Activated gamma-delta T cell treated with anti-CD3 and anti-CD28 coated beads, Interleukin-2, amount 50 U/mL, for 16 hours (primary cell): ENCODE measurements around the gene CMKLR1.

Experiments used
- DNase-seq: peaks from one replicate; pipeline ENCODE4 v3.0.0-alpha.2; 2020; ENCODE audit warnings: low read depth

The CMKLR1 gene

DNA sequence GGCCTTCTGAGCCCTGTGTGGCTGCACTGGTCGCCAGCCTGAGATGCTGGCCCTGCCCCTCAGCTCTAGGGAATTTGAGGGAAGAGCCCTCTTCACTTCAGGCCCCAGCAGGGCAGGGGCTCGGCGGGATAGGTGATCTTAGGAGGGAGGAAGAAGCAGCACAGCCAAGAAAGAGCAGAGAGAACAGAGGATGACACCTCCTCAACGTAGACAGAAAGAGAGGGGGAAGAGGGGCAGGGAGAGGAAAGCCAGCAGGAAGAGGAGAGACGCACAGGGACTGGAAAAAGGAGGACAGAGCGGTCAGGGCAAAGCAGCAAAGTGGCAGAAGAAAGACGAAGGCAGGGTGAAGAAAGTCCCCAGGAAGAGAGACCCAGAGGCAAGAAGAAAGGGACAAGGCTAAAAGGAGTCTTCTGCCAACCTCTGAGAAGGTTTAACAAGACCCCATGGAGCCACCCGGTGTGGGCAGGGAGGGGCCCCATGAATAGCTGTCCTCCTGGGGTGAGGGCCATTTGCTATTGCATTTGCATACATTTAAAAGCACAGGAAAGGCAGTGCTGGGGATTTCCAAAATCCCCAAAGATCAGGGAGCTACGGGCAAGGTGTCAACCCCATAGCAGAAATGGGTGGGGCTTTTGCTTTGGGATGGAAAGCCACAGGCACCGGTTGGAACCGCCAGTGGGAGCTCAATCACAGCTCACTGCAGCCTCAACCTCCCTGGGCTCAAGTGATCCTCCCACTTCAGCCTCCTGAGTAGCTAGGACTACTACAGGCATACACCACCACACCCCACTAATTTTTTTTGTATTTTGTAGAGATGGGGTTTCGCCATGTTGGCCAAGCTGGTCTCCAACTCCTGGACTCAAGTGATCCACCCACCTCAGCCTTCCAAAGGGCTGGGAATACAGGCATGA lies 22.7 kb downstream of the CMKLR1 start:
- DNase-seq: no peak

GRCh38 chr12:108315486-108316105 lies 23.5 kb downstream of the CMKLR1 start:
- no peak for DNase-seq

GRCh38 chr12:108313606-108314351 lies 25.3 kb downstream of the CMKLR1 start:
- no peak for DNase-seq

DNA sequence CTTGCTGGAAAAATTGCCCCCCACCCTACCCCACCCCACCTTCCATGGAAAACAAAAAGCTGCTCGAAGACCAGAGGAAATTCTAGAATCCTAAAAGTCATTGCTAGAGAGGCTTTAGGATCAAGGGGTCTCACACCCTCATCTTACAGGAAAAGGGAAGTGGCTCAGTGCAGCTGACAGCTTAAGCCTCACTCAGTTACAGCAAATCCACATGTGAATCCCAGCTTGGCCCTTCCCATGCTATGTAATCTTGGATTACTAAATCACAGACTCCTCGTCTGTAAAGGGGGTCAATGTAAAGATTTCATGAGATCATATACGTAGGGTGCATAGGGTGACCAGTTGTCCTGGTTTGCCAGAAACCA lies 25.9 kb downstream of the CMKLR1 start:
- DNase-seq: no peak

DNA sequence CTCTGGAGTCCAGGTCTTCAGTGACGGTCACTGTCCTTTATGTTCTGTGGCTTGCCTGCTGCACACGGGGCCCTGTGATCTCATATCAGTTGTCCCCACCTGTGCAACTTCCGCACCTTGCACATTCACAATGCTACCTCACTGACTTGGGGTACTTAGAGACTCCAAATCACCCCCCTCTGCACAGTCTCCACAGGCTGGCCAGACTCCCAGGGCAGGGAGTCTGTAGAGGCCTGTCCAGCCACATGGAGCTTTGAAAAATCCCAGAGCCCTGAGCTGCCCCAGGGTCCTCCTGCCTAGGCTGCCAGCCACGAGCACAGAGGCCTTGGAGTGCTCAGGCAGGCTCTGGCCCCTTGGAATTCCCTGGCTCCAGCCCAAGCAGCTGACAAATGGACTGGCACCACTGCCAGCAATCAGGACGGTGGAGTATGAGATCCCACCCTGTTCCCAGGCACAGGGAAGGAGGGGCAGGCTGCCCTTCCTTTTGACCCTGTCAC lies 26.4 kb downstream of the CMKLR1 start:
- DNase-seq: no peak

DNA sequence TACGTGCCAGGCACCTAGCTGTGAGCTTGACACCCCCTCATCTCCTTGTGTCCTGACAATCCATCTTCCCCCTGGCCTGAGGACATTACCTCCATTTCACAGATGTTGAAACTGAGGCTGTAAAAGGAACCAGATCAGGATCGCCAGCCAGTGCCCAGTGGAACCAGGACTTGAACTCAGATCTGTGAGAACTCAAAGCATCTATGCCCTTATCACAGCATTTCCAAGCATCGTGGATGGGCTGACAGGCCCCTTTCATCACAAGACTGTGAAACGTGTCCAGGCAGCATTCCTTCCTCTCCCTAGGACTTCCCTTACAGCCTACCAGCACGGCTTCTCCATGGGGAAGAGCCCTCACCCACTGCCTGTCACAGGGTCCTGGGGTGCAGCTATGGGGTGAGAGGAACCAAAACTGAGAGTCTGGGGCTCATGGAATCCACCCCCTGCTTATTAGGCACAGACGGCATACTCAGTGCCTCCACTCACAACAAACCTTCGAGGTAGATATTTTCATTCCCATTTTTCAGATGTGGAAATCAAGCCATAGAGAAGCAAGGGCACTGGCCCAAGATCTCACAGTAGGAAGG lies 26.9 kb downstream of the CMKLR1 start:
- DNase-seq: no peak

GRCh38 chr12:108311605-108312004 lies 27.5 kb downstream of the CMKLR1 start:
- no peak for DNase-seq

DNA sequence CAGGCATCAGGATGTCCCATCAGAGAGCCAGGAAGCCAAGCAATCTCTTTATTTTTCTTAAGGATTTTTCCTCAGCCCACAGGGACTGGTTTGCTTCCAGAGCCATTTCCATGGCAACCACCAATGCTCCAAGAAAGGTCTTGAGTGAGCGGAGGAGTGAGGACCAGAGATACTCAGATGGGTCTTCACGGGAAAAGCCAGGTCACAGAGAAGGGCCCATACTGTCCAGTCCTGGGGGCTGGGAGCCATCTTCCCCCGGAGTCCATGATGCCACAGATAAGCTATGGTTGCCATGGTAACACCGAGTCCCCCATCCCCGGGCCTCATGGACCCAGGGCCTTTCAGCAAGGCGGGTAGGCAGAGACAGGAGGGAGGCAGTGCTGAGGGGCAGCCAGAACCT lies 28.6 kb downstream of the CMKLR1 start:
- DNase-seq: no peak

DNA sequence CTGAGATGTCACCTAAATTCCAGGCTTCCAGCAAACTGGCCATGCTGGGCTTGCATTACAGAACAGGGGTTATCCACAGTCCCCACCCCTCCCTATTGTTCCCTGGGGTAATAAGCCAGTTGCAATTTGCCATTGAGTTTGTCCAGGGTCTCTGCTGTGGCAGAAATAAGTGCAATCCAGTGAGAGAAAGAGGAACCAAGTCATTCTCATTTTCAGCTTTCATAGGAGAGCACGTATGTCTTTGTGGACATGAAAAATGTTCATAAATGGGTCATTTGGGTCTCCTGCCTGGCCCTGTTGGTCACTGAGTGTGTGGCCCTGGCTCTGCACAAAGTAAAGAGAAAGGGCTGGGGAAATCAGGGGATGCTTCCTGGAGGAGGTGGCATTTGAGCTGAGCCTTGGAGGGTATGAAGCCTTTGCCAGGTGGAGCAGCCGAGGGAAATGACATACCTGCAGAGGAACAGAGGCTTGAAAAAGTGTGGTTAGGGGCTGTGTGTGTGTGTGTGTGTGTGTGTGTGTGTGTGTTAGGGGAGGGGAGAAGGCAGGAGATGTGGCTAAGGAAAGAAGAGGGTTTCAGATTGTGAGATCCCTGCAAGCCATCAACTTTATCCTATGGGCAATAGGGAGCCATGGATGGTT lies 29.3 kb downstream of the CMKLR1 start:
- no peak for DNase-seq

DNA sequence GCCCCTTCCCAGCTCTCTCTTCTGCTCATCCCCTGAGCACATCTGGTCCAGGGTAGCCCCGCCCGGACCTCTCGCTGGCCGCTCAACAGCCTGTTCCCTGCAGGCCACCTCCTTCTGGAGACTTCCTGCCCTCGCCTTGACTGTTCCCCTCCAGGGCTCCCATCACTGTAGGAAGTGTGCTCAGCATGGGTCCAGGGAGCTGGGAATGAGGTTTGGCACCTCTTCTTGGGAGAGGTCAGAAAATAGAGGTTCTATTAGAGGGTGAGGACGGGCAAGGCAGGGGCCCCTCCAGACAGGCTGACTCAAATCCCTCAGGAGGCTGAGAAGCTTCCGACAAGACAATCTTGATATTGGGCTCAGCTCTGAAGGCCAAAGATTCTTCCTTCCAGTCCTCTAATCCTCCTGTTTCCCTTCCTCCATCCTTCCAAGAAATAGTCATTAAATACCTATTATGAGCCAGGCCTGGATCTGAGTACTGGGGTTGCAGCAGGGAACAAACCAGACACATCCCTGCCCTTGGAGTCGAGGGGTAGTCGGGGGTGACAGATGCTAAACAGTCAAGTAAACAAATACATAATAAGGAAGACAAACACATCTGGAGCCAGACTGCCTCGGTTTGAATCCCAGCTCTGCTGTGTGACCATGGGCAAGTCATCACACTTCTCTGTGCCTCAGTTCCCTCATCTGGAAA lies 30.6 kb downstream of the CMKLR1 start:
- no peak for DNase-seq

GRCh38 chr12:108307006-108307405 lies 32.1 kb downstream of the CMKLR1 start:
- DNase-seq: no peak

- no peak for DNase-seq
Observed at GRCh38 chr12:108306506-108306905, 32.6 kb downstream of the CMKLR1 start.

DNA sequence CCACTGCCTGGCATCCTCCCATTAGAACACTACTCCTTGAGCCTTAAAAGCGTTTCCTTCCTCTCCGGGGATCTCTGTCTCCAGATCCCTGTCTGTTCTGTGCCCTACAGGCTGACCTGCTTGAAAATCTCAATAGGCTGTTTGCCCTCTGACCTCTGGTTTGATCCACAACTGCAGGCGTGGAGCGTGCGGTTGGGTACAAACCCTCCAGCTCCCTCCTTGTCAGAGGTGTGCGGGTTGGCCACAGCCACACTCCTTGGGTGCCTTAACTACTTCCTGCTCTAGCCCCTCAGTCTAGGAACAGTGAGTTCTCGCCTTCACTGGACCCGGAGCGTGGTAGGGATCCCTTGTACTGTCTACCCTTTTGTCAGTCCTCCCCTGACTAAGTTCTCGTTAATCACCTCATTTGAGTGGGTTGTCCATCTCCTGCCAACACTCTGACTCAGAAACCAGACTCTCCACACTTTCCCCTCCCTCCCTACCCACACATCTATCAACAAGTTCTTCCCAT lies 33.1 kb downstream of the CMKLR1 start:
- no peak for DNase-seq

- no peak for DNase-seq
Observed at GRCh38 chr12:108305520-108305919, 33.6 kb downstream of the CMKLR1 start.

DNA sequence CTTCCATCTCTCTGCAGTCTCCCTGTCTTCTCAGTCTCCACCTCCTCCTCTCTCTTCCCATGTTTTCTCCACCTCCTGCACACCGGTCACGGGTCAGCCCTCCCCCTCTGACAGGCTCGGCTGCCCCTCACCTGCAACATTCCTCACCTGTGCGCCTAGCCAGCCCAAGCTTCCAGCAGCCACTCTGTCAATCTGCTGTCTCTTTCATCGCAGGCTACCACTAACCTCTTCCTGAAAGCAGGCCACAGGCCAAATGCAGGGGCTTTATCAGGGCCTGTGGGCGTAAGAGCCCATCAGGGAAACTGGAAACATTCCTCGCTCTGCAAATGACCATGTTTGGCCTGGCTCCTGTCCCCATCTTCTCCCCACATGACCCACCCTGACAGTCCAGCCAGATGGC lies 34.5 kb downstream of the CMKLR1 start:
- DNase-seq: no peak

DNA sequence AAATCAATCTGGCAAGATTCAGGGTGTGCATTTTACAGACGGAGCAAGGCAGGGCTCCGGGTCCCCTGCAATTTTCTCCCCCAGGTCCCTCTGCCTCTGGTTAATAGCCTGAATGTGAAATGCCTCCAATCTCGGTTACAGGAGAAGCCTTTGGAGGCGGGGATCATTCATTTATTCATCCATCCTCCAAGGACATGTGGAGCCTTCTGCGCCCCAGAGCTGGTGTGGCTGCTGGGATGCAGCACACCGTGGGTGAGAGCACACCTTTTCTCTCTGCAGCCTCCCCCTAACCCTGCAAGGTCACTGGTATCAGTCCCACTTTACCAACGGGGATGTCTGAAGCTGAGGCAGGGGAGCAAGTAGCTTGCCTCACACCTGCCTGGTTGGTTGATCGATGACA lies 35.4 kb downstream of the CMKLR1 start:
- no peak for DNase-seq

DNA sequence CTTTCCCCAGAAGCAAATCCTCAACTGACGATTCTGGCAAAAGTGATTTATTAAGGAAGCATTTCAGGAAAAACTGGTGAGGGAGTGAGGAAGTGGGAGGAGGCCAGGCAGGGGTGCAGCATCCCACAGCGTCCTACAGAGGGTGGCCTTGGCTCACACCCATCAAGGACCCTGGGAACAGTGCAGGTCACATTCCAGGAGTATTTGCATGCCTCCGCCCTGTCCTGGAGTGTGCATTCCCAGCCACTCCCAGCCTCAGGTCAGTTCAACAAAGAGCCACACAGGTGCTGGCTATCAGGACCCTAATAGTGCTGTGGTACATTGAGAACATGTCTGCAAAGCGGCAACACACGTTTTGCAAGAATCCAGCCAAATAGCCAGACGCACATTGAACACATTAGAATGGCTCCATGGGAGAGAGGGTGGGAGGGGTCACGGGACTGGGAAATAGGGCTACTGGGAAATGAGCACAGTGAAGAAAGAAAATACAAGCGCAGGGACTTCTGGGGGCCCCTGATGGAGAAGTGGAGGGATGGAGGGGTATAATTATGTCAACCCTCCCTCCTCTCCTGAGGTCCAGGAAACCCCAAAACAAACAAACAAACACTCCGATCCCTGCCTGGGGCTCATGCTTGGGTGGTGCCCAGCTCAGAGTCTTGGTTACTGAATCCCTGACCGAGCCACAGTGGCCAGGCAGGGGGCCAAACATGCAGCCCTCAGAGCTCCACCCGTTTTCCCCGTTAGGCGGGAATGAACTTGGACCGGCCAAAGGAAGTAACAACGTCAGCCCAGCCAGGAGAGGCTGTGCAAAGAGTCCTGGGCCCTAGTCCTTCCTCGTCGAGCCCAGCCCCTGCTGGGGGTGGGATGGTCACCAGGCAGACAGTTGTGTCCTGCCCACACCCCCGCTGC lies 36.5 kb downstream of the CMKLR1 start:
- DNase-seq: no peak

- no peak for DNase-seq
Observed at GRCh38 chr12:108302016-108302402, 37.1 kb downstream of the CMKLR1 start.

- no peak for DNase-seq
Observed at GRCh38 chr12:108301346-108301745, 37.8 kb downstream of the CMKLR1 start.
